Nephron (organoid): ENCODE data around the gene F7.

Experiments used
- H3K27ac Mint-ChIP-seq, 3 experiments: 2 replicates each; pipeline ENCODE4 v1.8.0; 2020; ENCODE audit warnings: mixed read lengths in 3 of 3, mild to moderate bottlenecking in 2 of 3, moderate library complexity in 1 of 3
- H3K27me3 Mint-ChIP-seq: 2 replicates; pipeline ENCODE4 v1.8.0; 2021; ENCODE audit warnings: low read depth, mild to moderate bottlenecking, moderate library complexity, mixed read lengths
- H3K36me3 Mint-ChIP-seq: 2 replicates; pipeline ENCODE4 v1.8.0; 2020; ENCODE audit warnings: low read depth, mixed read lengths
- H3K4me1 Mint-ChIP-seq: 2 replicates; pipeline ENCODE4 v1.8.0; 2020; ENCODE audit warnings: mixed read lengths
- H3K4me3 Mint-ChIP-seq, 3 experiments: 2 replicates each; pipeline ENCODE4 v1.8.0; 2020; ENCODE audit warnings: mild to moderate bottlenecking in 3 of 3, mixed read lengths in 3 of 3, moderate library complexity in 2 of 3
- H3K9me3 Mint-ChIP-seq: 2 replicates; pipeline ENCODE4 v1.8.0; 2020; ENCODE audit warnings: mixed read lengths
- CTCF ChIP-seq, 3 experiments: fragments of 200-600 bp; sonication (generic); IDR thresholded peaks; one replicate each; pipeline ENCODE4 v1.5.0; 2021; ENCODE audit warnings: antibody characterized with exemption in 3 of 3; ENCODE audit not compliant: unreplicated experiment in 3 of 3

F7 gene

DNA sequence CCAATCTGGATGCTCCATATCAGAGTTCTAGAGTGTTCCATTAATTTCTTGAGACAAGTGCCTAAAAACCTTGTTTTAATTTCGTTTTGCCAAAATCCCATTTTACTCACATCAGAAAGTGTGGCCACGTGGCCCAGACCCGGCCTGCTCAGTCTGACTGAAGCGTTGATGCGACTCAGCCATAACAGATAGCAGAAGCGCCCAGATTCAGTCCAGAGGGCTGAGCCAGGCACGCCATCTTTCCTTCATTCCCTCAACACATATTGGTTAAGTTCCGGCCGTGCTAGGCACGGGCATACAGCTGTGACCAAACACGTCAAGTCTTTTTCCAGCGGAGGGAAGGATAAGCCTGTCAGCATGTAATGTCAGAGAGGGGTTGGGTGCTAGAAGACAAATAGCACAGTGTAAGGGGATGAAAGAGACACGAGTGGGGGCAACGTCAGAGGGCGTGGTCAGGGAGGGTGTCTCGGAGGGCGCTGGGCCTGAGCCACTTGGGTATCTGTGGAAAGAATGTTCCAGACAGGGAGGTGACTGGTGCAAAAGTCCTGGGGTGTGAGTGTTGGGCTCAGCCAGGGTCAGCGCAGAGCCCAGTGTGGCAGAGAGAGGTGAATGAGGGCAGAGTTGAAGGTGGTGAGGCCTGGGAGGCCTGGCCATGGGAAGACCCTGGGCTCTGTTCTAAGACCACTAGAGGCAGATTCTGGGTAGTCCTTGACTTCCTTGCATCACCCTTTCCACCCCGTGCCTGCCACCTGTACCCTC lies 20.1 kb downstream of the F7 start:
- no peak overlapping the region for H3K4me3 Mint-ChIP-seq
- no peak for TF ChIP-seq CTCF (IDR thresholded peaks at IDR 0.05; ENCODE audit: unreplicated experiment in 3 of 3)
- no peak overlapping the region for H3K27ac Mint-ChIP-seq
- H3K9me3 Mint-ChIP-seq = no peaks in the 10 kb centered on the region
- H3K27me3 Mint-ChIP-seq = peaks cover 15% of the 10 kb centered on the region
- peaks cover 5% of the 10 kb centered on the region for H3K36me3 Mint-ChIP-seq
- peaks cover 12% of the 10 kb centered on the region for H3K4me1 Mint-ChIP-seq

- Mint-ChIP-seq H3K27ac (no peak overlapping the region), H3K27me3 (peaks cover 15% of the 10 kb centered on the region), H3K4me1 (peaks cover 12% of the 10 kb centered on the region), H3K4me3 (no peak overlapping the region), H3K9me3 (no peaks in the 10 kb centered on the region), H3K36me3 (peaks cover 5% of the 10 kb centered on the region)
- TF ChIP-seq CTCF (IDR thresholded peaks at IDR 0.05; ENCODE audit: unreplicated experiment in 3 of 3) = no peak
Measured at GRCh38 chr13:113126265-113127150, 20.9 kb downstream of the F7 start.

DNA sequence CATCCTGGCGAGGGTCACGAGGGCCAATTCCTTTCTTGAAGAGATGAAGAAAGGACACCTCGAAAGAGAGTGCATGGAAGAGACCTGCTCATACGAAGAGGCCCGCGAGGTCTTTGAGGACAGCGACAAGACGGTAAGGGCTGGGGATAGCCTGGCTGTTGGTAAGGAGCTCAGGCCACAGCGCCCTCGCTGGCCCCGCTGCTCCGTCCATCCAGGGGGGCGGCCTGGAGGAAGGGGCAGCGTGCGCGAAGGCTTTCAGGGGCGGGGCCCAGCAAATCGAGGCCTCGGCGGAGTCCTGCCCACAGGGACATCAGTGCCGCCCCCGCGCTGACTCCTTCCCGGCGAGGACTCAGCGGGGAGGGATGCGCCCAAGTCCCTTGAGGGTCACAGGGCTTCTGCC lies 23.9 kb downstream of the F7 start:
- peaks cover 8% of the 10 kb centered on the region for H3K27me3 Mint-ChIP-seq
- no peak for TF ChIP-seq CTCF (IDR thresholded peaks at IDR 0.05; ENCODE audit: unreplicated experiment in 3 of 3)
- no peak overlapping the region for H3K27ac Mint-ChIP-seq
- no peak overlapping the region for H3K4me3 Mint-ChIP-seq
- peaks cover 5% of the 10 kb centered on the region for H3K36me3 Mint-ChIP-seq
- H3K9me3 Mint-ChIP-seq = no peaks in the 10 kb centered on the region
- H3K4me1 Mint-ChIP-seq = no peaks in the 10 kb centered on the region

DNA sequence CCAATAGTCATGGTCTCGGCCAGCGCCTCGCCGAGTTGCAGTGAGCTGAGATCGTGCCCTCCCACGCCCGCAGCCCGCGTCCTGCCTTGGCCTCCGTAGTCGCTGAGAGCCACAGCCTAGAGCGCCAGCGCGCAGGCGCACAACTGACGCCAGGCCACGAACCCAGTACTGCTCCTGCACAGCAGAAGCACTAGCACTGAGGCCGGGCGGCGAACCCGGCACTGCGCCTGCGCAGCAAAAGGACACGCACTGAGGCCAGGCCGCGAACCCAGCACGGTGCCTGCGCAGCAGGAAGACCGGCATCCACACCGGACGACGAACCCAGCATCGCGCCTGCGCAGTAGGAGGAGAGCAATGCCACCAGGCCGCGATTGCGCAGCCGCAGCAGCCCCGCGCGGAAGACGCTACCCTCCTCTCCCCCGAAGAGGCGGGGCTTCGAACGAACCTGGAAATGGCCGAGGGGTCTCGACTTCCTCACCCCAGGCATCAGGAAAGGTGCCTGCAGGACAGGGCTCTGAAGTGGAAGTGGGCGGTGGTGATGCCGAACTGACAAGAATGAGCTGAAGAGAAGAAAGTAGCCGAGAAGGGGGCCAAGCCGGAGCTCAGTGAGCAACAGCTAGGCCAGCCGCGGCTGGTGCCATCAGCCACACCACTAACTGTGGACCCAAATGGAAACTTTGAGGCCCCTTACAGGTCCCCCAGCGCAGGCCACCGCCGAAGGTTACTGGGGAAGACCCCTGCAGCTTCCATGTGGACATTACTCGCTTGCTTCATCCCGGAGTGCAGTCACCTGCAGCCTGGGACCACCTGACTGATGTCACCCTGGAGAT lies 24.5 kb downstream of the F7 start:
- Mint-ChIP-seq H3K9me3 (no peaks in the 10 kb centered on the region), H3K4me3 (no peak overlapping the region), H3K27ac (no peak overlapping the region), H3K36me3 (peaks cover 5% of the 10 kb centered on the region), H3K4me1 (no peaks in the 10 kb centered on the region), H3K27me3 (peaks cover 8% of the 10 kb centered on the region)
- no peak for TF ChIP-seq CTCF (IDR thresholded peaks at IDR 0.05; ENCODE audit: unreplicated experiment in 3 of 3)

- Mint-ChIP-seq H3K4me3 (no peak overlapping the region), H3K27ac (no peak overlapping the region), H3K36me3 (no peaks in the 10 kb centered on the region), H3K27me3 (peaks cover 17% of the 10 kb centered on the region), H3K9me3 (no peaks in the 10 kb centered on the region), H3K4me1 (no peaks in the 10 kb centered on the region)
- no peak for TF ChIP-seq CTCF (IDR thresholded peaks at IDR 0.05; ENCODE audit: unreplicated experiment in 3 of 3)
Measured at GRCh38 chr13:113135281-113135760, 29.7 kb downstream of the F7 start.
